HCT116 (cell line): ENCODE measurements around the gene SMIM41. TPM values are rescaled to one million over a fixed set of nuclear protein-coding genes. Genes with fewer than 3 reads are reported as not detected.
A peak's percentile ranks its signal among the peaks of the same experiment; 100 is the strongest.

ENCODE experiments used
- ATAC-seq: fragments of 200-7000 bp; cut with Tn5 transposase; 2 replicates; pipeline ENCODE4 v1.9.1; 2020; ENCODE audit warnings: mild to moderate bottlenecking, moderate library complexity
- BruUV-seq: library from RNA; stranded (reverse); fragments of 400-500 nt; replicated peaks from 2 replicates; lab custom pipeline; 2021; lab: Mats Ljungman, UMichigan
- CTCF ChIA-PET: fragments of 300-600 bp; sonication (Branson Sonifier 250); formaldehyde crosslinking; loops from one replicate; lab custom pipeline; 2021; ENCODE audit warnings: antibody characterized with exemption; lab: Charles Lee
- POLR2A ChIA-PET: fragments of 300-600, 350-600 bp; sonication (Branson Sonifier 250); formaldehyde crosslinking; loops from one replicate; lab custom pipeline; 2021; ENCODE audit warnings: antibody characterized with exemption; lab: Charles Lee
- RAD21 ChIA-PET, 2 experiments: fragments of 300-600 bp; sonication (Branson Sonifier 250); formaldehyde crosslinking; loops; one replicate each; lab custom pipeline; 2023; ENCODE audit warnings: low total read pairs in 2 of 2; ENCODE audit not compliant: uncharacterized antibody in 2 of 2, unreplicated experiment in 2 of 2, low non-redundant PET in 1 of 2; lab: Charles Lee
- DNase-seq: peaks from one replicate; pipeline ENCODE4 v3.0.0-alpha.2; 2010; ENCODE audit warnings: low read depth, low spot score
- H2AFZ ChIP-seq: fragments of 200-600 bp; shearing (Covaris generic), sonication (generic); 2 replicates; pipeline ENCODE4 v1.6.1; 2017; ENCODE audit warnings: low read depth, mixed run types, mixed read lengths, antibody characterized with exemption, low read length; ENCODE audit not compliant: poor library complexity, severe bottlenecking
- H3K27ac ChIP-seq: 2 replicates; pipeline ENCODE4 v1.5.1; 2012; ENCODE audit warnings: low read depth, low read length
- H3K27me3 ChIP-seq: fragments of 200-600 bp; sonication (generic); 2 replicates; pipeline ENCODE4 v1.6.1; 2016; ENCODE audit warnings: mixed run types, low read length, mixed read lengths; ENCODE audit not compliant: insufficient read depth
- H3K36me3 ChIP-seq, 2 experiments: fragments of 200-500 bp in 1 of 2; fragments of 200-600 bp in 1 of 2; sonication (Bioruptor generic) in 1 of 2; sonication (generic) in 1 of 2; 2 replicates each; pipeline versions ENCODE4 v1.5.1 to v1.6.1; 2014 to 2016; ENCODE audit warnings: low read length in 2 of 2, inconsistent platforms in 1 of 2, mixed read lengths in 1 of 2, mixed run types in 1 of 2; ENCODE audit not compliant: insufficient read depth in 2 of 2, control insufficient read depth in 1 of 2
- H3K4me1 ChIP-seq, 2 experiments: fragments of 200-600 bp in 1 of 2; sonication (generic) in 1 of 2; 2 replicates each; pipeline versions ENCODE4 v1.5.1 to v1.6.1; 2012 to 2017; ENCODE audit warnings: low read length in 2 of 2, inconsistent platforms in 1 of 2, mild to moderate bottlenecking in 1 of 2, mixed read lengths in 1 of 2, mixed run types in 1 of 2, moderate library complexity in 1 of 2; ENCODE audit not compliant: insufficient read depth in 2 of 2, control insufficient read depth in 1 of 2
- H3K4me2 ChIP-seq: fragments of 200-600 bp; sonication (generic); 2 replicates; pipeline ENCODE4 v1.6.1; 2017; ENCODE audit warnings: mixed run types, low read length, mixed read lengths
- H3K4me3 ChIP-seq, 2 experiments: fragments of 200-600 bp in 1 of 2; sonication (generic) in 1 of 2; replicated peaks in 1 of 2; 2 replicates each; pipeline ENCODE4 v1.5.1; 2011 to 2016; ENCODE audit warnings: low read length in 2 of 2, control low read depth in 1 of 2, low read depth in 1 of 2, mild to moderate bottlenecking in 1 of 2, mixed read lengths in 1 of 2, mixed run types in 1 of 2
- H3K79me2 ChIP-seq: fragments of 200-600 bp; sonication (generic); 2 replicates; pipeline ENCODE4 v1.6.1; 2017; ENCODE audit warnings: mild to moderate bottlenecking, mixed run types, low read length, moderate library complexity, mixed read lengths; ENCODE audit not compliant: insufficient read depth
- H3K9ac ChIP-seq: fragments of 200-600 bp; sonication (generic); 2 replicates; pipeline ENCODE4 v1.6.1; 2016; ENCODE audit warnings: low read length, mixed read lengths
- H3K9me2 ChIP-seq: fragments of 200-600 bp; sonication (generic), shearing (Covaris generic); 2 replicates; pipeline ENCODE4 v1.6.1; 2017; ENCODE audit warnings: mixed run types, mild to moderate bottlenecking, moderate library complexity; ENCODE audit not compliant: insufficient read depth
- H3K9me3 ChIP-seq, 2 experiments: fragments of 200-500 bp in 1 of 2; fragments of 200-600 bp in 1 of 2; sonication (Bioruptor generic) in 1 of 2; sonication (generic) in 1 of 2; 2 replicates each; pipeline ENCODE4 v1.6.1; 2014 to 2017; ENCODE audit warnings: low read length in 2 of 2, mixed read lengths in 2 of 2, inconsistent platforms in 1 of 2, low read depth in 1 of 2, mild to moderate bottlenecking in 1 of 2, mixed run types in 1 of 2, moderate library complexity in 1 of 2; ENCODE audit not compliant: control insufficient read depth in 1 of 2, insufficient read depth in 1 of 2
- H4K20me1 ChIP-seq: fragments of 200-600 bp; sonication (generic), shearing (Covaris generic); 2 replicates; pipeline ENCODE4 v1.6.1; 2017; ENCODE audit warnings: mixed run types, mild to moderate bottlenecking, moderate library complexity; ENCODE audit not compliant: insufficient read depth
- CBX3 ChIP-seq: IDR thresholded peaks from 2 replicates; pipeline ENCODE4 v1.6.1; 2012; ENCODE audit warnings: low read depth
- EGR1 ChIP-seq: IDR thresholded peaks from 2 replicates; pipeline ENCODE4 v1.6.1; 2012; ENCODE audit warnings: low read depth
- ELF1 ChIP-seq: IDR thresholded peaks from 2 replicates; pipeline ENCODE4 v1.6.1; 2012; ENCODE audit warnings: low read depth, borderline replicate concordance
- EZH2 ChIP-seq: fragments of 200-600 bp; sonication (generic); IDR thresholded peaks from 2 replicates; pipeline ENCODE4 v1.6.1; 2017; ENCODE audit warnings: antibody characterized with exemption, mixed run types
- FOSL1 ChIP-seq: IDR thresholded peaks from 2 replicates; pipeline ENCODE4 v1.6.1; 2012; ENCODE audit warnings: low read depth
- RAD21 ChIP-seq: IDR thresholded peaks from 2 replicates; pipeline ENCODE4 v1.6.1; 2012; ENCODE audit warnings: low read depth, mild to moderate bottlenecking
- REST ChIP-seq: IDR thresholded peaks from 2 replicates; pipeline ENCODE4 v1.6.1; 2012; ENCODE audit warnings: low read depth
- ZBTB33 ChIP-seq: IDR thresholded peaks from 2 replicates; pipeline ENCODE4 v1.6.1; 2011; ENCODE audit warnings: mild to moderate bottlenecking, low read length, moderate library complexity; ENCODE audit not compliant: insufficient replicate concordance; ENCODE audit errors: extremely low read depth
- ZFX ChIP-seq: fragments of 450-650 bp; IDR thresholded peaks from 2 replicates; pipeline ENCODE4 v1.6.1; 2017
- ZNF274 ChIP-seq: fragments of 200-500 bp; sonication (Bioruptor generic); IDR thresholded peaks from 2 replicates; pipeline ENCODE4 v1.6.1; 2014; ENCODE audit warnings: mild to moderate bottlenecking, low read depth, low read length, inconsistent platforms
- intact Hi-C: fragments of 100-400 bp; cut with micrococcal nuclease; formaldehyde crosslinking; loops from 2 replicates; pipeline ENCODE4 v1.10.0; 2022
- total RNA-seq: library from RNA; stranded (reverse); gene quantifications from one replicate; pipeline ENCODE4 v1.2.1, GENCODE V29; 2021; ENCODE audit not compliant: unreplicated experiment
- TF ChIP-seq, protein P1 (sequence below), 3 experiments: fragments of 200-600 bp in 1 of 3; sonication (generic) in 1 of 3; IDR thresholded peaks in 2 of 3; conservative IDR thresholded peaks in 1 of 3; 2 replicates each; pipeline ENCODE4 v1.5.1; 2012 to 2017; ENCODE audit warnings: low read depth in 2 of 3, low read length in 2 of 3, antibody characterized with exemption in 1 of 3, borderline replicate concordance in 1 of 3, control low read depth in 1 of 3, mild to moderate bottlenecking in 1 of 3, mixed read lengths in 1 of 3, mixed run types in 1 of 3, moderate library complexity in 1 of 3; ENCODE audit not compliant: insufficient read depth in 1 of 3

The SMIM41 gene
- total RNA-seq, 1 experiment from 2014 or later: not detected

GRCh38 chr12:52082988-52083637 lies 3.6 kb downstream of the SMIM41 start:
- Histone ChIP-seq H2AFZ (no peak overlapping the region), H3K27ac (no peak overlapping the region), H3K4me1 (peaks cover 0 to 5% of the 10 kb centered on the region in 2 experiments; a peak in 1 of 4 replicates), H3K4me2 (no peak overlapping the region), H3K4me3 (no peak overlapping the region), H3K9ac (no peak overlapping the region), H3K9me2 (no peaks in the 10 kb centered on the region), H3K27me3 (no peaks in the 10 kb centered on the region; the same call in 1 of the 2 replicates), H4K20me1 (no peaks in the 10 kb centered on the region), H3K9me3 (no peaks in the 10 kb centered on the region), H3K79me2 (no peaks in the 10 kb centered on the region), H3K36me3 (peaks cover 0 to 1% of the 10 kb centered on the region in 2 experiments; a peak in 3 of 4 replicates)
- TF ChIP-seq ELF1: no peak
- TF ChIP-seq RAD21: peak; percentile 93
- TF ChIP-seq, protein P1, sequence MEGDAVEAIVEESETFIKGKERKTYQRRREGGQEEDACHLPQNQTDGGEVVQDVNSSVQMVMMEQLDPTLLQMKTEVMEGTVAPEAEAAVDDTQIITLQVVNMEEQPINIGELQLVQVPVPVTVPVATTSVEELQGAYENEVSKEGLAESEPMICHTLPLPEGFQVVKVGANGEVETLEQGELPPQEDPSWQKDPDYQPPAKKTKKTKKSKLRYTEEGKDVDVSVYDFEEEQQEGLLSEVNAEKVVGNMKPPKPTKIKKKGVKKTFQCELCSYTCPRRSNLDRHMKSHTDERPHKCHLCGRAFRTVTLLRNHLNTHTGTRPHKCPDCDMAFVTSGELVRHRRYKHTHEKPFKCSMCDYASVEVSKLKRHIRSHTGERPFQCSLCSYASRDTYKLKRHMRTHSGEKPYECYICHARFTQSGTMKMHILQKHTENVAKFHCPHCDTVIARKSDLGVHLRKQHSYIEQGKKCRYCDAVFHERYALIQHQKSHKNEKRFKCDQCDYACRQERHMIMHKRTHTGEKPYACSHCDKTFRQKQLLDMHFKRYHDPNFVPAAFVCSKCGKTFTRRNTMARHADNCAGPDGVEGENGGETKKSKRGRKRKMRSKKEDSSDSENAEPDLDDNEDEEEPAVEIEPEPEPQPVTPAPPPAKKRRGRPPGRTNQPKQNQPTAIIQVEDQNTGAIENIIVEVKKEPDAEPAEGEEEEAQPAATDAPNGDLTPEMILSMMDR (IDR thresholded peaks at IDR 0.05 in 2 of 3, conservative IDR thresholded peaks at IDR 0.05 in 1 of 3; ENCODE audit: borderline replicate concordance in 1 of 3, insufficient read depth in 1 of 3, low read depth in 2 of 3, low read length in 2 of 3): peak; percentile 96 to 100 (median 98)
- TF ChIP-seq FOSL1: no peak
- TF ChIP-seq CBX3: no peak
- TF ChIP-seq EGR1: no peak
- TF ChIP-seq ZNF274: no peak
- TF ChIP-seq REST: no peak
- no peak for TF ChIP-seq ZBTB33
- no peak for TF ChIP-seq ZFX
- TF ChIP-seq EZH2: no peak
- POLR2A ChIA-PET: interaction anchor here (1.0 kb wide), 1 partner anchor 57 kb away, joined by 6 read pairs; no protein-coding TSS in a partner anchor
- BruUV-seq: no TSS peak
- DNase-seq (no peak), ATAC-seq (peak; percentile 89)
- intact Hi-C loops: loop anchor here (1.0 kb wide), 1 partner anchor 58 kb away; no protein-coding TSS in a partner anchor
- RAD21 ChIA-PET: interaction anchor here (1.7 to 1.9 kb wide), 2 partner anchors 58 kb away, joined by 9 to 12 read pairs; no protein-coding TSS in a partner anchor
- CTCF ChIA-PET: interaction anchor here (0.7 to 8.9 kb wide), 5 partner anchors 8 to 78 kb away, joined by 4 to 123 read pairs (median 4); partner anchors contain the start of gene ATG101
